ENCODE data around the gene ARHGEF16.

- TF ChIP-seq EZH2phosphoT487 (IDR thresholded peaks at IDR 0.05) (no peak), CTCF (IDR thresholded peaks at IDR 0.05) (no peak)
Measured at GRCh38 chr1:3511856-3512255, 57.4 kb downstream of the ARHGEF16 start.
